K562 (cell line): ENCODE measurements around the gene BAG1. TPM values are rescaled to one million over a fixed set of nuclear protein-coding genes. Genes with fewer than 3 reads are reported as not detected.

Experiments
- ATAC-seq: fragments of 200-7000 bp; cut with Tn5 transposase; 3 replicates; pipeline ENCODE4 v1.9.1; 2020; ENCODE audit warnings: moderate library complexity
- BruUV-seq: library from RNA; stranded (reverse); fragments of 400-500 nt; replicated peaks from 2 replicates; lab custom pipeline; 2021; lab: Mats Ljungman, UMichigan
- CTCF ChIA-PET: fragments of 300-600 bp; formaldehyde crosslinking; extraction: SDS; loops from one replicate; lab custom pipeline; 2021; ENCODE audit warnings: low intra/inter-chr PET ratio; lab: Yijun Ruan, JAX
- POLR2A ChIA-PET: fragments of 300-600, 350-650 bp; sonication (Branson Sonifier 250); formaldehyde crosslinking; extraction: SDS; loops from one replicate; lab custom pipeline; 2021; ENCODE audit warnings: antibody characterized with exemption, inconsistent platforms; lab: Yijun Ruan, JAX
- DNase-seq, 4 experiments: peaks; one replicate each; pipeline versions ENCODE4 v3.0.0 to v3.0.0-alpha.2; 2011 to 2018; ENCODE audit warnings: low spot score in 3 of 4, mixed read lengths in 3 of 4; ENCODE audit errors: extremely low read depth in 1 of 4
- FAIRE-seq: peaks from 2 replicates; lab custom pipeline; 2011; peaks lifted over from hg19 to GRCh38; lab: Jason Lieb, UNC
- H2AFZ ChIP-seq: 2 replicates; pipeline ENCODE4 v1.6.0; 2011; ENCODE audit warnings: low read depth, low read length, control low read depth, inconsistent platforms
- H3K27ac ChIP-seq: fragments of 200-600 bp; 3 replicates; pipeline ENCODE4 v1.8.0; 2011; ENCODE audit warnings: low read depth, mild to moderate bottlenecking, control low read depth, inconsistent platforms, low read length, moderate library complexity, mixed read lengths; ENCODE audit errors: extremely low read depth
- H3K27me3 ChIP-seq, 2 experiments: fragments of 300-600 bp in 1 of 2; 2 replicates in 1 of 2; 3 replicates in 1 of 2; pipeline versions ENCODE4 v1.6.0 to v1.8.0; 2011; ENCODE audit warnings: inconsistent platforms in 2 of 2, low read length in 2 of 2, mild to moderate bottlenecking in 1 of 2, mixed read lengths in 1 of 2, moderate library complexity in 1 of 2; ENCODE audit not compliant: control insufficient read depth in 2 of 2, insufficient read depth in 2 of 2
- H3K36me3 ChIP-seq: fragments of 300-600 bp; 3 replicates; pipeline ENCODE4 v1.8.0; 2011; ENCODE audit warnings: mild to moderate bottlenecking, low read length, inconsistent platforms; ENCODE audit not compliant: control insufficient read depth, insufficient read depth
- H3K4me1 ChIP-seq, 2 experiments: fragments of 200-600 bp in 1 of 2; replicated peaks in 1 of 2; 2 replicates in 1 of 2; 3 replicates in 1 of 2; pipeline versions ENCODE4 v1.5.1 to v1.8.0; 2011; ENCODE audit warnings: inconsistent platforms in 2 of 2, low read length in 2 of 2, mild to moderate bottlenecking in 1 of 2, mixed read lengths in 1 of 2, moderate library complexity in 1 of 2; ENCODE audit not compliant: control insufficient read depth in 2 of 2, insufficient read depth in 2 of 2
- H3K4me2 ChIP-seq: 2 replicates; pipeline ENCODE4 v1.6.1; 2011; ENCODE audit warnings: low read length, control low read depth, inconsistent platforms, mixed read lengths; ENCODE audit not compliant: insufficient read depth
- H3K4me3 ChIP-seq: fragments of 200-600 bp; sonication (generic), shearing (Covaris generic); 2 replicates; pipeline ENCODE4 v1.5.1; 2016; ENCODE audit warnings: control low read depth, inconsistent platforms
- H3K79me2 ChIP-seq: fragments of 200-600 bp; 3 replicates; pipeline ENCODE4 v1.8.0; 2011; ENCODE audit warnings: low read length, inconsistent platforms; ENCODE audit not compliant: control insufficient read depth, insufficient read depth
- H3K9ac ChIP-seq, 2 experiments: 2 replicates each; pipeline versions ENCODE4 v1.6.0 to v1.6.1; 2011; ENCODE audit warnings: low read depth in 2 of 2, low read length in 2 of 2, control low read depth in 1 of 2, inconsistent platforms in 1 of 2, mild to moderate bottlenecking in 1 of 2, mixed read lengths in 1 of 2; ENCODE audit not compliant: insufficient read depth in 1 of 2
- H3K9me1 ChIP-seq: one replicate; pipeline ENCODE4 v1.6.0; 2011; ENCODE audit warnings: inconsistent platforms, mild to moderate bottlenecking, low read length, moderate library complexity; ENCODE audit not compliant: control insufficient read depth, insufficient read depth
- H3K9me3 ChIP-seq: replicated peaks from 2 replicates; pipeline ENCODE4 v1.5.1; 2011; ENCODE audit warnings: low read depth, low read length, inconsistent platforms; ENCODE audit not compliant: control insufficient read depth, insufficient read depth
- H4K20me1 ChIP-seq: replicated peaks from 2 replicates; pipeline ENCODE4 v1.6.1; 2011; ENCODE audit warnings: low read length, inconsistent platforms, mixed read lengths; ENCODE audit not compliant: control insufficient read depth, insufficient read depth
- BRF2 ChIP-seq: IDR thresholded peaks from 3 replicates; pipeline ENCODE4 v1.6.1; 2011; ENCODE audit warnings: borderline replicate concordance, mild to moderate bottlenecking; ENCODE audit not compliant: insufficient read length, insufficient read depth
- HBP1 ChIP-seq: fragments of 450-650 bp; formaldehyde crosslinking; IDR thresholded peaks from 2 replicates; pipeline ENCODE4 v1.4.0; 2022; ENCODE audit warnings: missing genetic modification characterization
- KDM4B ChIP-seq, 2 experiments: fragments of 450-650 bp in 1 of 2; sonication (generic) in 1 of 2; IDR thresholded peaks; 2 replicates each; pipeline ENCODE4 v1.6.1; 2016 to 2017; ENCODE audit warnings: borderline replicate concordance in 2 of 2, antibody characterized with exemption in 1 of 2, low read depth in 1 of 2, mild to moderate bottlenecking in 1 of 2
- MCM2 ChIP-seq: fragments of 450-650 bp; IDR thresholded peaks from 2 replicates; pipeline ENCODE4 v1.6.1; 2017; ENCODE audit warnings: low read depth, mild to moderate bottlenecking
- RBFOX2 ChIP-seq: fragments of 200-400 bp; formaldehyde crosslinking; IDR thresholded peaks from 2 replicates; pipeline ENCODE4 v1.6.1; 2017; ENCODE audit warnings: low read depth, mild to moderate bottlenecking, low read length, moderate library complexity
- SRSF7 ChIP-seq: fragments of 200-400 bp; formaldehyde crosslinking; optimal IDR thresholded peaks from 2 replicates; pipeline ENCODE3; 2017; ENCODE audit warnings: mild to moderate bottlenecking, low read depth, low read length
- ZBTB34 ChIP-seq: fragments of 250-450 bp; sonication (Bioruptor Pico); IDR thresholded peaks from 2 replicates; pipeline ENCODE4 v1.8.0; 2021; ENCODE audit warnings: mild to moderate bottlenecking, moderate library complexity
- ZNF445 ChIP-seq: fragments of 250-450 bp; sonication (Bioruptor Pico); IDR thresholded peaks from 2 replicates; pipeline ENCODE4 v1.4.0; 2020; ENCODE audit warnings: low read depth, mild to moderate bottlenecking, moderate library complexity
- ZNF449 ChIP-seq: fragments of 250-450 bp; sonication (Bioruptor Pico); IDR thresholded peaks from 2 replicates; pipeline ENCODE4 v1.8.0; 2022; ENCODE audit warnings: moderate library complexity, mild to moderate bottlenecking, inconsistent platforms
- ZNF764 ChIP-seq: fragments of 250-450 bp; sonication (Bioruptor Pico); IDR thresholded peaks from 2 replicates; pipeline ENCODE4 v1.4.0; 2020; ENCODE audit warnings: low read depth, mild to moderate bottlenecking, moderate library complexity
- WGBS: fragments of 100-300 bp; shearing (Covaris generic); methylation state at CpG from one replicate; pipeline ENCODE4 v1.1.6; 2016; ENCODE audit warnings: low coverage, mixed read lengths; ENCODE audit not compliant: insufficient coverage; ENCODE audit errors: missing lambda C conversion rate; 5-methylcytosine and 5-hydroxymethylcytosine counted together
- in situ Hi-C: fragments of 300-500 bp; cut with MboI; formaldehyde crosslinking; loops from 4 replicates; pipeline ENCODE4 v1.15.0; 2018; ENCODE audit warnings: inconsistent platforms, mixed read lengths
- intact Hi-C: fragments of 100-400 bp; cut with micrococcal nuclease; formaldehyde crosslinking; loops from 2 replicates; pipeline ENCODE4 v1.14.2; 2022
- polyA plus RNA-seq, 8 experiments: library from polyadenylated mRNA; depleted of rRNA in 4 of 8; stranded (reverse) in 5 of 8; unstranded in 3 of 8; fragments of >200 nt; fragmentation: Nextera tagmentation in 2 of 8; fragmentation: Illumina TruSeq in 1 of 8; extraction: Ambion mirVana in 2 of 8; extraction: Trizol in 1 of 8; gene quantifications; 2 replicates each; pipeline versions ENCODE4 v1.2.1 to v1.2.3, GENCODE V29; 2011 to 2014; ENCODE audit warnings: inconsistent platforms in 1 of 8, missing spikeins in 1 of 8
- total RNA-seq, 7 experiments: library from RNA; depleted of rRNA in 6 of 7; stranded (reverse); fragments of >200 nt in 6 of 7; fragmentation: Illumina TruSeq in 2 of 7; extraction: Trizol in 2 of 7; gene quantifications; 2 replicates each; pipeline versions ENCODE4 v1.2.1 to v1.2.3, GENCODE V29; 2011 to 2021; ENCODE audit warnings: low replicate concordance in 1 of 7

The BAG1 gene
- total and polyA plus RNA-seq, 9 of the 15 experiments (the other 6 are each of a cell fraction or from before 2014, with no cell fraction given) = 9.7 to 106 (median 56.9) TPM

- CTCF ChIA-PET = no interaction called here
- 7% methylated on average over 6 of the region's 6 CpGs for WGBS
- POLR2A ChIA-PET = interaction anchor here (1.0 to 2.0 kb wide), 3 partner anchors 8 to 157 kb away, joined by 4 to 6 read pairs (median 6); partner anchors contain the start of gene SMU1
Measured at GRCh38 chr9:33232815-33233214, 31.7 kb downstream of the BAG1 start.

More at GRCh38 chr9:33232815-33233214, 31.7 kb downstream of the BAG1 start:
- in situ Hi-C loops = loop anchor here (10.0 to 25.0 kb wide), 3 partner anchors 128 to 846 kb away; partner anchors contain the start of genes ACO1, NDUFB6, SMIM27 and TOPORS
- Histone ChIP-seq H3K27me3 (no peaks in the 10 kb centered on the region), H3K9me3 (no peaks in the 10 kb centered on the region), H3K79me2 (no peaks in the 10 kb centered on the region), H4K20me1 (no peaks in the 10 kb centered on the region), H3K4me1 (no peaks in the 10 kb centered on the region; a peak in 1 of 5 replicates), H3K9ac (no peak overlapping the region), H3K9me1 (no peaks in the 10 kb centered on the region), H2AFZ (no peak overlapping the region), H3K4me2 (no peak overlapping the region), H3K36me3 (no peaks in the 10 kb centered on the region), H3K4me3 (no peak overlapping the region), H3K27ac (no peak overlapping the region)
- no TSS peak for BruUV-seq
- no peak for FAIRE-seq
- no peak for DNase-seq
- intact Hi-C loops = no loop called here
- ATAC-seq = no peak
- TF ChIP-seq ZNF764 (CRISPR knock-in tag) (no peak), KDM4B (IDR thresholded peaks at IDR 0.05; ENCODE audit: borderline replicate concordance in 2 of 2, low read depth in 1 of 2) (no peak), ZNF449 (CRISPR knock-in tag) (no peak), SRSF7 (no peak), BRF2 (no peak), RBFOX2 (no peak), ZNF445 (CRISPR knock-in tag) (no peak), ZBTB34 (CRISPR knock-in tag) (no peak), HBP1 (CRISPR knock-in tag) (no peak), MCM2 (no peak)
